ENCODE results near the gene RNF186.

- TF ChIP-seq CTCF (conservative IDR thresholded peaks at IDR 0.05 in 1 of 2, IDR thresholded peaks at IDR 0.05 in 1 of 2; ENCODE audit: extremely low read depth in 1 of 2, insufficient read depth in 1 of 2, low read depth in 1 of 2, low read length in 2 of 2) (no peak), EZH2 (IDR thresholded peaks at IDR 0.05; ENCODE audit: borderline replicate concordance, low read length) (no peak)
These were observed 9.5 kb upstream of the RNF186 start for GRCh38 chr1:19824541-19824940.

Measured in mammary epithelial cell (primary cell).